SK-N-MC (cell line): Measurements from ENCODE around the gene TTLL11.

Experiments
- DNase-seq: peaks from one replicate; pipeline ENCODE4 v3.0.0-alpha.2; 2011; ENCODE audit warnings: low read depth, low spot score
- H3K27ac ChIP-seq: fragments of 200-600 bp; sonication (generic); 2 replicates; pipeline ENCODE4 v1.5.1; 2016; ENCODE audit warnings: mixed run types
- H3K36me3 ChIP-seq: fragments of 200-600 bp; sonication (generic); 2 replicates; pipeline ENCODE4 v1.6.1; 2017; ENCODE audit warnings: antibody characterized with exemption, low read length, mixed read lengths; ENCODE audit not compliant: insufficient read depth
- H3K4me3 ChIP-seq: fragments of 200-600 bp; sonication (generic); 2 replicates; pipeline ENCODE4 v1.5.1; 2016
- H3K9ac ChIP-seq: fragments of 200-600 bp; sonication (generic); 2 replicates; pipeline ENCODE4 v1.8.0; 2017; ENCODE audit warnings: mixed run types, mixed read lengths; ENCODE audit not compliant: insufficient read length
- H3K9me3 ChIP-seq: fragments of 200-600 bp; sonication (generic); 2 replicates; pipeline ENCODE4 v1.6.1; 2017; ENCODE audit warnings: low read depth, mild to moderate bottlenecking, antibody characterized with exemption, low read length, moderate library complexity, mixed read lengths
- EZH2 ChIP-seq: fragments of 200-600 bp; sonication (generic); IDR thresholded peaks from one replicate; pipeline ENCODE4 v1.6.1; 2017; ENCODE audit warnings: antibody characterized with exemption
- FOXP2 ChIP-seq: optimal IDR thresholded peaks from 2 replicates; pipeline ENCODE3; 2011; ENCODE audit warnings: mild to moderate bottlenecking, moderate library complexity; ENCODE audit not compliant: insufficient read depth; ENCODE audit errors: extremely low read length, control extremely low read depth
- POLR2AphosphoS5 ChIP-seq: IDR thresholded peaks from 2 replicates; pipeline ENCODE4 v1.6.1; 2012; ENCODE audit warnings: mild to moderate bottlenecking, low read depth, low read length, borderline replicate concordance

The TTLL11 gene, protein sequence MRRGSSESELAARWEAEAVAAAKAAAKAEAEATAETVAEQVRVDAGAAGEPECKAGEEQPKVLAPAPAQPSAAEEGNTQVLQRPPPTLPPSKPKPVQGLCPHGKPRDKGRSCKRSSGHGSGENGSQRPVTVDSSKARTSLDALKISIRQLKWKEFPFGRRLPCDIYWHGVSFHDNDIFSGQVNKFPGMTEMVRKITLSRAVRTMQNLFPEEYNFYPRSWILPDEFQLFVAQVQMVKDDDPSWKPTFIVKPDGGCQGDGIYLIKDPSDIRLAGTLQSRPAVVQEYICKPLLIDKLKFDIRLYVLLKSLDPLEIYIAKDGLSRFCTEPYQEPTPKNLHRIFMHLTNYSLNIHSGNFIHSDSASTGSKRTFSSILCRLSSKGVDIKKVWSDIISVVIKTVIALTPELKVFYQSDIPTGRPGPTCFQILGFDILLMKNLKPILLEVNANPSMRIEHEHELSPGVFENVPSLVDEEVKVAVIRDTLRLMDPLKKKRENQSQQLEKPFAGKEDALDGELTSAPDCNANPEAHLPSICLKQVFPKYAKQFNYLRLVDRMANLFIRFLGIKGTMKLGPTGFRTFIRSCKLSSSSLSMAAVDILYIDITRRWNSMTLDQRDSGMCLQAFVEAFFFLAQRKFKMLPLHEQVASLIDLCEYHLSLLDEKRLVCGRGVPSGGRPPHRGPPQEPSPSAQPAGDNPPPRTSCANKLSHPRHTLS

DNA sequence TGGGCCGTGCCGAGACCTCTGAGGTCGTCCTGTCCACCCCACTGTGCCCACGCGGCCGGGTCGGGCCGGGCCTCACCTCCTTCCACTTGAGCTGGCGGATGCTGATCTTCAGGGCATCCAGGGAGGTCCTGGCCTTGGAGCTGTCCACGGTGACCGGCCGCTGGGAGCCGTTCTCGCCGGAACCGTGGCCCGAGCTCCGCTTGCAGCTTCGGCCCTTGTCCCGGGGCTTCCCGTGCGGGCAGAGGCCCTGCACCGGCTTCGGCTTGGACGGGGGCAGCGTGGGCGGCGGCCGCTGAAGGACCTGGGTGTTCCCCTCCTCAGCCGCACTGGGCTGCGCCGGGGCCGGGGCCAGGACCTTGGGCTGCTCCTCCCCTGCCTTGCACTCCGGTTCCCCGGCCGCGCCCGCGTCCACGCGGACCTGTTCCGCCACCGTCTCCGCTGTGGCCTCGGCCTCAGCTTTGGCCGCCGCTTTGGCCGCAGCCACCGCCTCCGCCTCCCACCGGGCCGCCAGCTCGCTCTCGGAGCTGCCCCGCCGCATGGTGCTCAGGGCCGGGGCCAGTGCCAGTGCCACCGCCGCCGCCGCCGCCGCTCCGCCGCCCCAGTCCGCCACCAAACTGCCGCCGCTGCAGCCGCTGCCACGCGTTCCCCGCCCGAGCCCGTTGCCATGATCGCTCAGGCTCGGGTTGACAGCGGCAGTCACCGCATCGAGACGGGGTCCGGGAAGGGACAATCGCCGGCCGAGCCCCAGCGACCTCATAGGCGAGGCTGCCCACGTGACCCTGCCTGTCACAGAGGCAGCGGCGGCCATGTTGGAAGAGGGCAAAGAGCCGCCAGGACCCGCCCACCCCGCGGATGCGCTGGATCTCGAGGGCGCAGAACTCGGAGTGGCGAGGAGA, at the start of gene TTLL11:
Gene TTLL11 (minus strand): TSS at position 698 of the 896 bp plus-strand sequence. CDS start 160 bp downstream, at position 538.
- no peaks in the 10 kb centered on the region for H3K9me3 ChIP-seq
- TF ChIP-seq POLR2AphosphoS5, result peak; percentile 19; the same call in 1 of the 2 replicates
- no peak for TF ChIP-seq FOXP2
- no peak for DNase-seq
- H3K36me3 ChIP-seq, result no peaks in the 10 kb centered on the region
- H3K27ac ChIP-seq, result no peak within 1 kb of the TSS
- peak within 1 kb of the TSS; percentile 81 for H3K9ac ChIP-seq
- H3K4me3 ChIP-seq, result peak within 1 kb of the TSS; percentile 90

DNA sequence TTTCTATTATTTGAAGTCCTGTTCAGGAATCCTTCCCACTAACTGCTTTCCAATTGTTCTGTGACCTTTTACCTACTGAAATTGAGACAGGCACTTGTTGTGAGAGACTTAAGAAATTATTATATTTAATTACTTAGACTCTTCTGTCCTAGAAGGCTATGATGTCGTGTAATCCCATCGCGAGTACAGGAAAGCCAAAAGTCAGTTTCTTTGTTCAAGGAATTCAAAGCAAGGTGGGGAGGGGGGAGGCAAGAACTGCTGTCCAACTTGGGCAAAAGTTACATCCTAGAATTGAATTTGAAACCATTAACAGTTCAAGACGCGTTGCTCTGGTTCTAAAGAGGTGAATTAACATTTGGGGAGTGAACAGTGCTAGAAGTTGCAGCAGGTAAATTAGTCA, 48.6 kb upstream of the TTLL11 start:
- Histone ChIP-seq H3K36me3 (peaks cover 49% of the 10 kb centered on the region), H3K9ac (no peak overlapping the region)
- TF ChIP-seq EZH2 (no peak), FOXP2 (no peak), POLR2AphosphoS5 (no peak)

DNA sequence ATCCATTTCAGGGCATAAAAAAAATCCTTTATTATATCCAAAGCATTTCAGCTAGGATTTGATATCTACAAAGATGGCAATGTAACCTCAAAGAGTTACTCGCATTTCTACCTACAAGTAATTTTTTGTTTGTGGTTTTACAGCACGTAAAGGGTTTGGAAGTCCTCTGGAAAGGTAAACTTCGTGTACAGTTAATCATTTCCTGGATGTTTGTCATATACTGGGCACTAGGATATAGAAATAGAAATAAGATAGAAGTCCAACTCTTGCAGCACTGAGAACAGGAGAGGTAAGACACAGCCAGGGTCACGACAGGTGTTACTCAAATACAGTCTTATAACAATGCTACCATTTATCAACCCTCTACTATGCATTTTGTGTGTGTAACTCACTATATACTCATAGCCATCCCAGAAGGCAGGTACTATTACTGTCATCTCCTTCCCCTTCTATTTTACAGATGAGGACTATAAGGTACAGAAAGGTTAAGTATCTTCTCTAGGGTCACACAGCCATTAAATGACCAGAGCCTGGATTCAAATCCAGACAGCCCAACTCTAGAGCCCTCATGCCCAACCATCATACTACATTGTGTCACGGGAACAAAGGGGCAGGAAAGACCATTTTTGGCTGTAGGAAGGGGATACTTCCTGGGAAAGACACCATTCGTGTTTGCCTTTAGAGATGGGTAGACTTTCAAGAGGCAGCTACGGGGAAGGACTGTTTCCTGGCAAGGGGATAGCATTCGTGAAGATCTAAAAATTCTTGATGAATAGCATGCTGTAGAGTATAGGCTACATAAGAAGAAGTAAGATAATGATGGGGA, 47.5 kb upstream of the TTLL11 start:
- H3K4me3 ChIP-seq, result no peak overlapping the region
- TF ChIP-seq FOXP2 (no peak), EZH2 (no peak), POLR2AphosphoS5 (no peak)
- H3K27ac ChIP-seq, result no peak overlapping the region
- H3K36me3 ChIP-seq, result peaks cover 38% of the 10 kb centered on the region
- H3K9ac ChIP-seq, result no peak overlapping the region
- no peaks in the 10 kb centered on the region for H3K9me3 ChIP-seq
- no peak for DNase-seq

More for the DNA sequence above, 48.6 kb upstream of the TTLL11 start:
- DNase-seq, result no peak
- Histone ChIP-seq H3K27ac (no peak overlapping the region), H3K4me3 (no peak overlapping the region), H3K9me3 (no peaks in the 10 kb centered on the region)

DNA sequence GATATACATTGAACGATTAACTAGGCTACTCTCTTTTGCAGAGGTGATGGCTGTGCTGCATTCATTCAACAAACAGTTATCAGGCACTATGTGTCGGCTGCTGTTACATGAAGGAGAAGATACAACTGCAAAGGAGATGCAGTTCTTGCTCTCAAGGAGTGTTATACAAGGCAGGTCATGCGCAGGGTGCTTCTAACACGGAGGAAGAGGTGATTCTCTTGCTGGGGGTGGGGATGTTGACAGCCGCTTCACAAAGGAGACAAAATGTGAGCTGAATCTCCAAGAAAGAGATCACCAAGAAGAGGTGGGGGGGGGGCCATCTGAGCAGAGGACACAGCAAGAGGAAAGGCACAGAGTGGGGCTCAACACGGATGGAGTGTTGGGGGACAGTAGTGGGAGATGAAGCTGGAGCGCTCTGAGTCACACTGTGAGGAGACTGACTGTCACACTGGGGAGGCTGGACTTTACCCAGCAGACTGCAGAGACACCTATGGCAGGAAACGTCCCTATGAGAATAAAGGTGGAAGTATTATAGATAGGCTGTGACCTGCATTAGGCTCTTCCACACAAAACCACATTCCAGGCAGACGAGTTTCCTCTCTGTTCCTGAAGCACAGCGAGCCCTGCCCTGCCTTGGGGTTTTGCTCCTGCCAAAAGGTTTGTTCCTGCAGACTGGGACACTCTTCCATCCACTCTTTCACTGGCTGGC, 45.6 kb upstream of the TTLL11 start:
- no peak for DNase-seq
- no peak overlapping the region for H3K9ac ChIP-seq
- H3K4me3 ChIP-seq, result no peak overlapping the region
- H3K9me3 ChIP-seq, result no peaks in the 10 kb centered on the region
- H3K36me3 ChIP-seq, result peaks cover 19% of the 10 kb centered on the region
- H3K27ac ChIP-seq, result no peak overlapping the region
- TF ChIP-seq FOXP2, result no peak
- TF ChIP-seq POLR2AphosphoS5, result no peak
- no peak for TF ChIP-seq EZH2

DNA sequence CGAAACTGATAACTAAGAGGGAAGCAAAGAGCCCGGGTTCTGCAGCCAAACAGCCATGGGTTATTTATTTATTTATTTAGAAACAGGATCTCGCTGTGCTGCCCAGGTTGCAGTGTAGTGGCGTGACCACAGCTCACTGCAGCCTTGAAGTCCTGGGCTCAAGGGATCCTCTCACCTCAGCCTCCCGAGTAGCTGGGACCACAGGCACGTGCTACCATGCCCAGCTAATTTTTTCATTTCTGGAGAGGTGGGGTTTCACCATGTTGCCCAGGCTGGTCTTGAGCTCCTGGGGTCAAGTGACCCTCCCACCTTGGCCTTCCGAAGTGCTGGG, 42.4 kb upstream of the TTLL11 start:
- DNase-seq, result no peak
- H3K9me3 ChIP-seq, result no peaks in the 10 kb centered on the region
- H3K4me3 ChIP-seq, result no peak overlapping the region
- TF ChIP-seq FOXP2 (no peak), EZH2 (no peak), POLR2AphosphoS5 (no peak)
- no peak overlapping the region for H3K27ac ChIP-seq
- no peak overlapping the region for H3K9ac ChIP-seq
- H3K36me3 ChIP-seq, result no peaks in the 10 kb centered on the region

DNA sequence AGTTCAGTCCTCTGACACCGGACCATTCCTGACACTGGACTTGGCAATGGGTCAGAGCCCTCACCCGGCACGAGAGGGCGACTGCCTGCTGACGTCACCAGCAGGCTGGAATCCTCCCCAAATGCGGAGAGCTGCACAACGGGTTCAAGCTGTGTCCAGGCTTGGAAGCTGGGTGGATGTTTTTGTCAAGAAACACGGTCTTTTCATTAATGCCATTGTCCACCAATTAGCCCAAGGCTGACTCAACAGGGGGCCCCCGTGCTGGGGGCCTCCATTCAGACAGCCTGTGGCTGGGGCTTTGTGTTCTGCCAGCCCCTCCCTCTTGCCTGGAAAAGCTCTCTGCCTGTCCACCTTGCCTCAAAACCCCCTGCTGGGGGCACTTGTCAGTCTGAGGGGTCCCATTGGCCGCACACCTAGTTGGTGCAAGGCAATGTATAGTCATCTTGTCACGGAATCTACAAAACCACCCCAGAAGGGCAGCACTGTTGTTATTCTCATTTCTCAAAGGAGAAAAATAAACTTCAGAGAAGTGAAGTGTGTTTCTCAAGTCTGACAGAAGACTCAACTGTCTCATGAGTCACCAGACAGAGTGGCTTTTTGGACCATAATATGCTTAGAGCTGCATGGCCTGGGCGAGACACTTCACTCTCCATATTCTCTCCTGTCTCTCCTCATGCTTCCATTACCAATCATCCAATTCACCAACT, 41.9 kb upstream of the TTLL11 start:
- no peak for TF ChIP-seq EZH2
- TF ChIP-seq POLR2AphosphoS5, result no peak
- no peak for TF ChIP-seq FOXP2
- no peak overlapping the region for H3K27ac ChIP-seq
- H3K36me3 ChIP-seq, result no peaks in the 10 kb centered on the region
- H3K9ac ChIP-seq, result no peak overlapping the region
- no peak overlapping the region for H3K4me3 ChIP-seq
- H3K9me3 ChIP-seq, result no peaks in the 10 kb centered on the region
- DNase-seq, result no peak
